Stimulated activated CD4-positive, alpha-beta T cell treated with anti-CD3 and anti-CD28 coated beads, Interleukin-4, amount 100 ng/mL, for 24 hours (primary cell): Measurements from ENCODE around the gene SLC22A5.
A peak's percentile ranks its signal among the peaks of the same experiment; 100 is the strongest.
"Not testable (repeated sequence)": the region's sequence is repeated elsewhere in the genome, so short reads cannot be mapped to it uniquely, and the experiment has no call there.

Source experiments
- DNase-seq: peaks from one replicate; pipeline ENCODE4 v3.0.0-alpha.2; 2020

Gene SLC22A5

GRCh38 chr5:132388244-132389050, 18.9 kb downstream of the SLC22A5 start:
- DNase-seq: no peak

DNA sequence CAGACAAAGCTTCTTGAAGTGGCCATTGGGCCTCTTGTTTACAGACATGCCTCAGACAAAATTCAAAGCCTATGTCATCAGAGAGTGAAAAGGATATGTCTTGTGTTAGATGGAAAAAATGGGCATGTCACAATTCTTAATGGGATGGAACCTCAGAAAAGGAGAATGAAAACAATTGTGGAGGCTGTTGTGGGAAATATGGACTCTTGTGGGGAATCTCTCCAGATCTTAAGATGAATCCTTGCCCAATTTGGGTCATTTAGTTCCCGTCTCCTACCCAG, 19.5 kb downstream of the SLC22A5 start:
- DNase-seq: no peak

DNA sequence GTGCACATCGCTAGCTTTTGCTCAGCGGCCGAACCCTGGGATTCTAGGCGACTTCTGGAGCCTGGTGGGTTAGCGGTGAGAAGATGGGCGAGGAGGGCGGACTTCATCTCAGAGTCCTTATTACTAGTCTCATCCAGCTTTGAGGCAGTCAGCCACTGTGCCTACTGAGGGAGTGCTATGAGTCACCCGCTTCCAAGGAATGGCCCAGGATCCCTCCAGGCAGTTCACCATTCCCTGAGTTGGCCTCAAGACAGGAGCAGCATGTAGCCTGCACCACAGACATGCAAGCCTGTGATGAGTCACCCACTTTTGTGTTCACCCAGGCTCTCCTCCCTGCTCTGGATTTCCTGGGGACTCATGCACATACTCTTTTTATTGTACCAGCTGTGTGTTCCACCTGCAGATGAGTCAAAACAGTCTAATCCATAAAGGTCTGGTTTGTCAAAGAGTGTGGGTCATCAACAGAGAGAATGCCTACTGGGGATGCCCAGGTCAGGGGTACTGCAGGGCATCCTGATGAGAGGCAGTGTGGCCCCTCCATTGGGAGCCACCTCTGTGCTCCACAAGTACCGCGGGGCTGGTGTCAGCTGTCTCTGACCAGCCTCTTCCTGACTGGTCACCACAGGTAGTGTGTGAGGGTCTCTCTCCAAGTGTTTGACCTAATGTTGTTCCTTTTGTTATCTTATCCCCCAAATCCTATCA, 20.2 kb downstream of the SLC22A5 start:
- DNase-seq: peak; percentile 44

GRCh38 chr5:132391247-132391646, 21.7 kb downstream of the SLC22A5 start:
- no peak for DNase-seq

DNA sequence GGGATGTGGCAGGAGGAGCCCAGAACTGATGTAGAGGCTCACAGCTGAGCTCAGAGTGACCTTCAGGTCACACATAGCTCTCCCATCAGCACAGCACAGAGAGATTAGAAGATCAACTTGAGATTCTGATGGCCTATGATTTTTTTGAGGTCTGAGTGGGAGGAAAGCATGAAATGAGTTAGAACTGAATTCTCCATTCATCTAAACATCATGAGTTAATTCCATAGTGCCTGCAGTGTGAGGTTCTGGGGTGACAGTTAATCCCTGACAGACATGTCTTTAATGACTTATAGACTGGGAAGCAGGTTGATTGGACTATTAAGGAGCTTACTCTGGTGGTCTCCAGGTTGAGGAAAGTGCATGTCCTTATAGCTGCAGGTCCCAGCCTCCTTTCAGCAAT, 22.4 kb downstream of the SLC22A5 start:
- DNase-seq: no peak

- no peak for DNase-seq
Measured at GRCh38 chr5:132392411-132392810, 22.9 kb downstream of the SLC22A5 start.

DNA sequence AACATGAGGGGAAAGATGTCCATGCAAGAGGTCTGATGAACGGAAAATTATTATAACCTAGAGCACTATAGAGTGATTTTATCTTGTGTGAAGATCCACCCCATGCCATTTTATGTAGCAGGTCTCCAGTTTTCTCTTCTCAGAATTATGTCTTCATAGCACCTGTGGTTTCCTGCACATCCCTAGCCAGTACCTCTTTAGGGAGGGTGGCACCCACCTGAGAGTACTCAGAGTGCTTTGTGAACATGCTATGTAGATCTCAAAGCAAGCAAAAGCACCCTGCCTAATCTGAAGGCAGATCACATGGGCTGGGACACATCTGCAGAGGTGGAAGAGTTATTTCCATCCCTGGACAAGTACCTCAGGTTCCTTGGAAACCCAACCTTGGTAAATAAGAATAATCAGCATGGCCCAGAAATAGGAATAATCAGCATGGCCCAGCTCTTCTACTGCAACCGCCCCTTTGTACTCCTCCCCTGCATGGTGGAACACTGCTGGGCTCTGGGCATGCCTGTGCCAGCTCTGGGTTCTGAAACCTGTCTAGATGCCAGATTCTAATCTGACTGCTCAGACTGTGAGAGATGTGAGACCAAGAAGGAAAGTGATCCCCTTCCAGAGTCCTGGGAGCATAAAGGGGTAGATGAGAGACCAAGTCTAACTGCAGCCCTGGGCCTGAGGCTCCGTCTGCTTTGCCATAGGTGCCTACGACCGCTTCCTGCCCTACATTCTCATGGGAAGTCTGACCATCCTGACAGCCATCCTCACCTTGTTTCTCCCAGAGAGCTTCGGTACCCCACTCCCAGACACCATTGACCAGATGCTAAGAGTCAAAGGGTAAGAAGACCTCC, 23.7 kb downstream of the SLC22A5 start:
- DNase-seq: no peak

- DNase-seq: no peak
Measured at GRCh38 chr5:132394667-132395259, 25.3 kb downstream of the SLC22A5 start.

DNA sequence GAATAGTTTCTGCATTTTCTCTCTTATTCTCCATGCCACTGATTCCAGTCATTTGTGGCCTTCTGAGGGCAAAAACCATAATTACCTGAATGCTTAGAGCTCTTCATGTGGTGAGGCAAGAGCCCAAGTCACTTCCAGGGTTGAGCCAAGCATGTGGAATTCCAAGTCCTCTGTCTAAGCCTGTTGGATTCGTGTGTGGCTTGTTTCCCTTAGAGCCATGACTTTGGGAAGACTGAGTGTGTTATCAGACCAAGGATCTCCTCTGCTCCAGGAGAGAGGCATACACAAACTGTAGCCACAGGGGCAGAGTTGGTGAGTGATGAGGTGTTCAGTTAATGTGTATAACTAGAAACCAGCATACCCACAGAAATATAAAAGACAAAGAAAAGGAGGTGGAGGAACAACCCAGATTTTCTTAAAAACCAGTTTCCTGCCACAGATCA, 27.1 kb downstream of the SLC22A5 start:
- DNase-seq: no peak

GRCh38 chr5:132397224-132397623, 27.7 kb downstream of the SLC22A5 start:
- DNase-seq: no peak

GRCh38 chr5:132397936-132398675, 28.6 kb downstream of the SLC22A5 start:
- not testable (repeated sequence) for DNase-seq

GRCh38 chr5:132404041-132404440, 34.5 kb downstream of the SLC22A5 start:
- not testable (repeated sequence) for DNase-seq

GRCh38 chr5:132405646-132406045, 36.1 kb downstream of the SLC22A5 start:
- DNase-seq: no peak

- DNase-seq: no peak
Measured at GRCh38 chr5:132406144-132406783, 36.8 kb downstream of the SLC22A5 start.

DNA sequence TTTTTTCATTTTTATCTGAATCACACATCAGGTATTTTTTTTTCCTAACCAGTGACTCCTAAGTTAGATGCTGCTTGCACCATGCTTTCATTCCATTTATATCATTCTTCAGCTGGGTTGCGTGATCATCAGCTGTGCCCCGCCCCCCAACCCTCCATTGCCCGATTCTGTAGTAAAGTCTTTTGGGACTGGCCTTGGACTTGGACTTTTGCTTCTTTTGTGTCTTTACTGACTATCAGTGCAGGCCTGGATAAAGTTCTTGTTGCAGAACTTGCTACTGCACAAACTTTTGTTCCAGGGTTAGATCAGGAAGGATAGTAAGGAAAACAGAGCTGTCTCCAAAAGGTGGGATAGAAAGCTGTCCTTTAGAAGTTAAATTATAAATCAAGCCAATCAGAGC, 38.5 kb downstream of the SLC22A5 start:
- no peak for DNase-seq

- no peak for DNase-seq
Measured at GRCh38 chr5:132408456-132408855, 38.9 kb downstream of the SLC22A5 start.

- no peak for DNase-seq
Measured at GRCh38 chr5:132408965-132409364, 39.5 kb downstream of the SLC22A5 start.

DNA sequence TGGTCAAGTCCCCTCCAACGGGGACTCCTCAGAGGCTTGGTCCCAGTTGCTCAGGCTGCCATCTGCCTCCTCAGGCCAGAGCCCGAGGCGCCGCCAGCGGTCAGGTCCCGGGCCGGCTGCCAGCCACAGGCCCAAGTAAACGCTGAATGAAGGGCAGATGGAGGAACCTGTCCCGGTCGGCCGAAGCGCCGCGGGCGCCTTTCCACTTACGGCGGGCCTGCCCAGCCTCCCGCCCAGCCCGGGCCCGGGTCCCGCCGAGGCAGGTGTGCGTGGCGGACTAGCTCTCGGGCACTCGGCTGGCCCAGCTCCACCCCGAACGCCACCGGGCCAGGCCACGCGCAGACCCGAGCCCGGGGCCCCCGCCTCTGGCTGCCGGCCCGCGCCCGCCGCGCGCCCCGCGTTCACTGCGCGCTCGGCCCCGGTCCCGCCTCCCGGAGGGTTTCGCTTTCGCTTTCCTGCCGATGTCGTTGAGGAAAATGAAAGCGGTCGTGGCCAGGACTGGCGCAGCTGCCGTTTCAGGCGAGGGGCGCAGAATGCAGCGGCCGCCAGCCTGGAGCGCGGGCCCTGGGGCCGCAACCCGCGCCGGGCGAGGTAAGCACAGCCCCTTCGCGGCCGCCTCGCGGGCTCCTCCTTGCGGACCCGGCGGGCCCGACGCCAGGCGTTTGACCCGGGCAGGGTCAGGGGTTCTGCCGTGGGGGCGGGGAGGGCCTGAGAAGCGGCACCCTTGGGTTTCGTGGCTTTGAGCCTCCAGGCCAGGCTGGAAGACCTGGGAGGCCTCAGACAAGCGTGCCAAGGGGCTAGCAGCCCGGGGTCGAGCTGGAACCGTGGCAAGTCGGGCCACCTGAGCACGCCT, 41.2 kb downstream of the SLC22A5 start:
- peak; percentile 86 for DNase-seq

DNA sequence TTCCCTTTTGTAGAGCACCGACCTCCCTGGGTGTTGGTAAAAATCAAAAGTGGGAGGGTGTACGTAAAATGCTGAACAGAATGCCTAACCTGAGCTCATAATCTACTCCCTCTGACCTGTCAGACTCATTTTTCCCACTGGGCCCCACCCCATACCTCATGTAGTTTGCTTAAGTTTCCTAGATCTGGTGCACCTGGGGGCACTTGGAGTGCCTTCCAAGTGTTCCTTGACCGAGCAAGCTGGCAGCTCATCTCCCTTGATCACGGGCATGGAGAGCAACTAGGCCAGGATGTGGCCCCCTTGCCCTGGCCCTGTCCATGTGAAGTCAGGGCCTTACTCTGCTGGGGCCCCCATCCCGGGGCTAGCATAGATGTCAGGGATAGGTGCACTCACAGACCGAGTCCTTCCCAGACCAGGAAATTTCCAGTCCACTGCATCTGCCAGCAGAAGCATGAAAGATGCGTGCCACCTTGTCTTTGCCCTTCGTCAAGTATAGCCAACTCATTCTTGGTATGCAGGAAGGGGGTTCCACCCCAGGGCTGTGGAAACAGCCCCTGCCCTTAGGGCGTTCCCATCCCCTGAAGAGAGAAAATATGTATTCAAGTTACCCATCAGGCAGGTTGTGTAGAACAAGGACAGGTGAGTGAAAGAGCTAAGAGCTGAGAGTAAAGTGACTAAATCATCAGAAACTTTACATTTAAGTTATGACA, 41.9 kb downstream of the SLC22A5 start:
- DNase-seq: peak; percentile 42

DNA sequence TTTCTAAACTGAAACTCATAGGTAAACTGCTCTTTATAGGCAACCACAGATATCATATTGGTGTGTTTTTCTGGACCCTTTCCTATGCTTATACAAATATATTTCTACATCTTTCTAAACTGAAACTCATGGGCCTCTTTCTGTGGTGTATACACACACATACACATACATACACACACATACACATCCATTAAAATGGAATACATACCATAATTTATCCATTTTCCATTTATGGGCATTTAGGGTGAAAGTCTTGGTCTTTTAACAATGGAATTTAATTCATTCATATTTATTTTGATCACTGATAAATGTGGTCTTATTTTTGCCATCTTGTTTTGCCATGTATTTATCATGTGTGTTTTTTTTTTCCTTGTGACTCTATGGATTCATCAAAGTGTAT, 44.1 kb downstream of the SLC22A5 start:
- DNase-seq: no peak
